Smooth muscle cell (in vitro differentiated cells): ENCODE measurements around the gene TMEM240. TPM values are rescaled to one million over a fixed set of nuclear protein-coding genes. Genes with fewer than 3 reads are reported as not detected.

ENCODE experiments used
- DNase-seq: peaks from one replicate; lab custom pipeline; 2025; ENCODE audit not compliant: unreplicated experiment; lab: John Stamatoyannopoulos, UW
- H2AFZ ChIP-seq: fragments of 200-600 bp; sonication (generic); 2 replicates; pipeline ENCODE4 v1.6.0; 2016; ENCODE audit warnings: antibody characterized with exemption, low read depth, mild to moderate bottlenecking
- H3F3A ChIP-seq: fragments of 200-600 bp; sonication (generic); 2 replicates; pipeline ENCODE4 v1.6.0; 2017; ENCODE audit warnings: antibody characterized with exemption, low read depth
- H3K27ac ChIP-seq: fragments of 200-600 bp; sonication (generic); 2 replicates; pipeline ENCODE4 v1.5.1; 2016; ENCODE audit warnings: low read depth, mild to moderate bottlenecking
- H3K27me3 ChIP-seq: fragments of 200-600 bp; sonication (generic); 2 replicates; pipeline ENCODE4 v1.6.1; 2016; ENCODE audit warnings: low read depth, mild to moderate bottlenecking
- H3K36me3 ChIP-seq: fragments of 200-600 bp; sonication (generic); 2 replicates; pipeline ENCODE4 v1.5.1; 2016; ENCODE audit warnings: low read depth
- H3K4me1 ChIP-seq: fragments of 200-600 bp; sonication (generic); 2 replicates; pipeline ENCODE4 v1.5.1; 2016; ENCODE audit warnings: low read depth
- H3K4me2 ChIP-seq: fragments of 200-600 bp; sonication (generic); 2 replicates; pipeline ENCODE4 v1.6.0; 2016; ENCODE audit warnings: mild to moderate bottlenecking
- H3K4me3 ChIP-seq: fragments of 200-600 bp; sonication (generic); 2 replicates; pipeline ENCODE4 v1.5.1; 2016; ENCODE audit warnings: mild to moderate bottlenecking
- H3K79me2 ChIP-seq: fragments of 200-600 bp; sonication (generic); 2 replicates; pipeline ENCODE4 v1.6.0; 2016; ENCODE audit warnings: low read depth, mild to moderate bottlenecking
- H3K9ac ChIP-seq: fragments of 200-600 bp; sonication (generic); 2 replicates; pipeline ENCODE4 v1.6.0; 2016; ENCODE audit warnings: low read depth
- H3K9me3 ChIP-seq: fragments of 200-600 bp; sonication (generic); replicated peaks from 2 replicates; pipeline ENCODE4 v1.5.1; 2016; ENCODE audit warnings: low read depth
- H4K20me1 ChIP-seq: fragments of 200-600 bp; sonication (generic); 2 replicates; pipeline ENCODE4 v1.6.0; 2016; ENCODE audit warnings: low read depth
- CTCF ChIP-seq: fragments of 200-600 bp; sonication (generic); IDR thresholded peaks from 2 replicates; pipeline ENCODE4 v1.5.1; 2017; ENCODE audit warnings: borderline replicate concordance, mild to moderate bottlenecking, antibody characterized with exemption; ENCODE audit not compliant: insufficient read depth, poor library complexity, severe bottlenecking
- WGBS: methylation state at CpG from one replicate; pipeline ENCODE4 v1.1.7; 2016; ENCODE audit warnings: low lambda C conversion rate; 5-methylcytosine and 5-hydroxymethylcytosine counted together
- polyA plus RNA-seq: library from polyadenylated mRNA; unstranded; fragments of >200 nt; fragmentation: Nextera tagmentation; extraction: Ambion mirVana; gene quantifications from 2 replicates; pipeline ENCODE4 v1.2.1, GENCODE V29; 2016
- total RNA-seq: library from RNA; depleted of rRNA; stranded (reverse); fragments of >200 nt; gene quantifications from 2 replicates; pipeline ENCODE4 v1.2.3, GENCODE V29; 2014

TMEM240 gene
- total and polyA plus RNA-seq, 2 experiments from 2014 or later: 2.7 to 12.2 TPM

- peaks cover 69% of the 10 kb centered on the region for H4K20me1 ChIP-seq
- no peak for TF ChIP-seq CTCF
- H3K4me1 ChIP-seq: no peaks in the 10 kb centered on the region
- no peaks in the 10 kb centered on the region for H3F3A ChIP-seq
- H3K36me3 ChIP-seq: no peaks in the 10 kb centered on the region
- H3K27me3 ChIP-seq: no peaks in the 10 kb centered on the region
- 90% methylated on average over 10 of the region's 10 CpGs for WGBS
- H3K9me3 ChIP-seq: no peaks in the 10 kb centered on the region
- no peak overlapping the region for H3K4me3 ChIP-seq
- DNase-seq: no peak
- H3K4me2 ChIP-seq: no peak overlapping the region
- peaks cover 36% of the 10 kb centered on the region for H3K79me2 ChIP-seq
- H3K9ac ChIP-seq: no peak overlapping the region
- H2AFZ ChIP-seq: no peak overlapping the region
- H3K27ac ChIP-seq: no peak overlapping the region
Observed at GRCh38 chr1:1552263-1552639, 11.8 kb upstream of the TMEM240 start.

- Histone ChIP-seq H3K27me3 (no peaks in the 10 kb centered on the region), H3K4me3 (no peak overlapping the region), H3K9me3 (no peaks in the 10 kb centered on the region), H3F3A (no peaks in the 10 kb centered on the region), H3K79me2 (peaks cover 36% of the 10 kb centered on the region), H2AFZ (no peak overlapping the region), H4K20me1 (peaks cover 64% of the 10 kb centered on the region), H3K27ac (no peak overlapping the region), H3K4me1 (no peaks in the 10 kb centered on the region), H3K9ac (no peak overlapping the region), H3K4me2 (no peak overlapping the region), H3K36me3 (no peaks in the 10 kb centered on the region)
- WGBS: 96% methylated on average over 33 of the region's 33 CpGs
- TF ChIP-seq CTCF: no peak
- no peak for DNase-seq
Observed at GRCh38 chr1:1551524-1552262, 11.3 kb upstream of the TMEM240 start.

- H3K9ac ChIP-seq: no peak overlapping the region
- WGBS: 87% methylated on average over 15 of the region's 15 CpGs
- no peak for DNase-seq
- no peaks in the 10 kb centered on the region for H3K9me3 ChIP-seq
- no peak overlapping the region for H3K4me3 ChIP-seq
- H3K4me2 ChIP-seq: no peak overlapping the region
- H3K4me1 ChIP-seq: no peaks in the 10 kb centered on the region
- no peak overlapping the region for H3K27ac ChIP-seq
- no peaks in the 10 kb centered on the region for H3F3A ChIP-seq
- H2AFZ ChIP-seq: no peak overlapping the region
- peaks cover 61% of the 10 kb centered on the region for H4K20me1 ChIP-seq
- H3K36me3 ChIP-seq: no peaks in the 10 kb centered on the region
- TF ChIP-seq CTCF: peak; percentile 21
- H3K79me2 ChIP-seq: peaks cover 34% of the 10 kb centered on the region
- H3K27me3 ChIP-seq: no peaks in the 10 kb centered on the region
Observed at GRCh38 chr1:1550591-1551432, 10.4 kb upstream of the TMEM240 start.
